Measurements from ENCODE around the gene USP47. TPM values are rescaled to one million over a fixed set of nuclear protein-coding genes. Genes with fewer than 3 reads are reported as not detected.
"Not testable (repeated sequence)": the region's sequence is repeated elsewhere in the genome, so short reads cannot be mapped to it uniquely, and the experiment has no call there.

USP47 gene
- total RNA-seq, 1 donor from 2014 or later, result 23.7 TPM

GRCh38 chr11:11821899-11822298, 19.9 kb upstream of the USP47 start:
- ATAC-seq, result no peak
- DNase-seq (ENCODE audit: low spot score), result no peak

GRCh38 chr11:11822946-11823345, 18.8 kb upstream of the USP47 start:
- DNase-seq (ENCODE audit: low spot score), result no peak
- ATAC-seq, result no peak

- no peak for DNase-seq (ENCODE audit: low spot score)
- no peak for ATAC-seq
Measured at GRCh38 chr11:11826260-11826659, 15.5 kb upstream of the USP47 start.

- no peak for ATAC-seq
- DNase-seq (ENCODE audit: low spot score), result no peak
Measured at GRCh38 chr11:11827272-11827671, 14.5 kb upstream of the USP47 start.

- ATAC-seq; DNase-seq (ENCODE audit: low spot score): not testable (repeated sequence)
Measured at GRCh38 chr11:11831406-11831805, 10.4 kb upstream of the USP47 start.

GRCh38 chr11:11836676-11837231, 5.0 kb upstream of the USP47 start:
- DNase-seq (ENCODE audit: low spot score) (no peak), ATAC-seq (no peak)

- DNase-seq (ENCODE audit: low spot score), result no peak
- no peak for ATAC-seq
Measured at GRCh38 chr11:11839718-11840117, 2.1 kb upstream of the USP47 start.

- no peak for DNase-seq (ENCODE audit: low spot score)
Measured at GRCh38 chr11:11841116-11841722, 553 bp upstream of the USP47 start.

GRCh38 chr11:11842421-11843008, 743 bp downstream of the USP47 start:
- ATAC-seq (peak; percentile 66), DNase-seq (ENCODE audit: low spot score) (peak; percentile 72)

More at GRCh38 chr11:11841116-11841722, 553 bp upstream of the USP47 start:
- peak; percentile 74 for ATAC-seq

GRCh38 chr11:11843211-11843621, 1.4 kb downstream of the USP47 start:
- DNase-seq (ENCODE audit: low spot score) (no peak), ATAC-seq (no peak)

- DNase-seq (ENCODE audit: low spot score) (no peak), ATAC-seq (no peak)
Measured at GRCh38 chr11:11843642-11844041, 1.9 kb downstream of the USP47 start.

GRCh38 chr11:11844272-11844671, 2.5 kb downstream of the USP47 start:
- DNase-seq (ENCODE audit: low spot score), result no peak
- no peak for ATAC-seq

- ATAC-seq, result no peak
- DNase-seq (ENCODE audit: low spot score), result no peak
Measured at GRCh38 chr11:11845071-11845470, 3.3 kb downstream of the USP47 start.

- no peak for DNase-seq (ENCODE audit: low spot score)
- no peak for ATAC-seq
Measured at GRCh38 chr11:11845551-11845950, 3.8 kb downstream of the USP47 start.

GRCh38 chr11:11847082-11847481, 5.3 kb downstream of the USP47 start:
- no peak for ATAC-seq
- no peak for DNase-seq (ENCODE audit: low spot score)

GRCh38 chr11:11848891-11849746, 7.3 kb downstream of the USP47 start:
- peak; percentile 70 for DNase-seq (ENCODE audit: low spot score)
- ATAC-seq, result peak; percentile 96

GRCh38 chr11:11850668-11851067, 8.9 kb downstream of the USP47 start:
- DNase-seq (ENCODE audit: low spot score) (no peak), ATAC-seq (no peak)

- DNase-seq (ENCODE audit: low spot score) (no peak), ATAC-seq (peak; percentile 66)
Measured at GRCh38 chr11:11856638-11857037, 14.9 kb downstream of the USP47 start.

GRCh38 chr11:11857769-11858168, 16.0 kb downstream of the USP47 start:
- ATAC-seq, result peak; percentile 89
- DNase-seq (ENCODE audit: low spot score), result no peak

GRCh38 chr11:11858676-11859075, 16.9 kb downstream of the USP47 start:
- no peak for ATAC-seq
- DNase-seq (ENCODE audit: low spot score), result no peak

- ATAC-seq (no peak), DNase-seq (ENCODE audit: low spot score) (no peak)
Measured at GRCh38 chr11:11860103-11860979, 18.6 kb downstream of the USP47 start.

Measured in left lobe of liver (tissue), 2 donors.